ENCODE results near the gene IL22RA1.
A peak's percentile ranks its signal among the peaks of the same experiment; 100 is the strongest.

IL22RA1 gene, protein sequence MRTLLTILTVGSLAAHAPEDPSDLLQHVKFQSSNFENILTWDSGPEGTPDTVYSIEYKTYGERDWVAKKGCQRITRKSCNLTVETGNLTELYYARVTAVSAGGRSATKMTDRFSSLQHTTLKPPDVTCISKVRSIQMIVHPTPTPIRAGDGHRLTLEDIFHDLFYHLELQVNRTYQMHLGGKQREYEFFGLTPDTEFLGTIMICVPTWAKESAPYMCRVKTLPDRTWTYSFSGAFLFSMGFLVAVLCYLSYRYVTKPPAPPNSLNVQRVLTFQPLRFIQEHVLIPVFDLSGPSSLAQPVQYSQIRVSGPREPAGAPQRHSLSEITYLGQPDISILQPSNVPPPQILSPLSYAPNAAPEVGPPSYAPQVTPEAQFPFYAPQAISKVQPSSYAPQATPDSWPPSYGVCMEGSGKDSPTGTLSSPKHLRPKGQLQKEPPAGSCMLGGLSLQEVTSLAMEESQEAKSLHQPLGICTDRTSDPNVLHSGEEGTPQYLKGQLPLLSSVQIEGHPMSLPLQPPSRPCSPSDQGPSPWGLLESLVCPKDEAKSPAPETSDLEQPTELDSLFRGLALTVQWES

DNA sequence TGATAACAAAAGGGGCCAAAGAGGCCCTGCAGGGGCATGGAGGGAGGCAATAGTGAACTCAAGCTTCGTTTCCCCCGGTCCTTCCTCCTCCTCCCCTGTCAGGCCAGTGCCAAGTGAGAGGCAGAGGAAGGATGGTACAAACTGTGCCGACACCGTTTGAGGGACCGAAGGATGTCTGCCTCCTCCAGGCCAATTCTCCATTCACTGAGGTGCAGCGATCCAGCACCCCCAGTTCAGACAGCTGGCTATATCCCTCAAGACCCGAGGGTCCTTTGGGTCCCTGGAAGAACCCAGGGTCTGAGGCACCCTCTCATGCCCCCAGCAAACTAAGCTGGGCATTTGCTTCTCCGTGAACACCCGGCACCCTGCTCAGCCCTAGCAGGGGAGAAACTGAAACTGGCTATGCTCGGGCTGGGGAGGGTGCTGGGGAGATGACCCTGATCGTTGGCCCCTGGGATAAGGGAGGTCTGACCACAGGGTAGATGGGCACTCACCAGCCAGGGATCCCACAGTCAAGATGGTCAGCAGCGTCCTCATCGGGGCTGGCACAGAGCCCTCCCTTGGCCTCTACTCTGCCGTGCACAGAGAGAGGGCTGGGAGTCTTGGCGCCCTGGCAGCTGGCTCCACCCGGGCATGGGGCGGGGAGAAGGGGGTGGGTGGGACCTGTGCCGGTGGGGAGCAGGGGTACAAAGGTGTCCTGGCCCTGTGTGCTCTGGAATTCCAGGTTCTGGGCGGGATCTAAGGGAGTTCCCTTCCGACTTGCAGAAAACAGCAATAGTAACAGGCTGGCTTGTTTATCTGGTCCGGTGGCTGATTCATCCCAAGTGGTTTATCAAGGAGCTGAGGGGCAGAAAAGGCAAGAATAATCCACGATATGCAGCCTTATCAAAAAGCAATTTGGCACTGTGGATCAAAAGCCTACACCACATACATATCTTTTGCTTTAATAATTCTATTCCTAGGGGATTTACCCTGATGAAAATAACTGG, at the start of gene IL22RA1:
IL22RA1 (minus strand) TSS at position 595 of the 989 bp plus-strand sequence; CDS start at position 537, 58 bp downstream.
- no peak for DNase-seq (ENCODE audit: low read depth)

DNA sequence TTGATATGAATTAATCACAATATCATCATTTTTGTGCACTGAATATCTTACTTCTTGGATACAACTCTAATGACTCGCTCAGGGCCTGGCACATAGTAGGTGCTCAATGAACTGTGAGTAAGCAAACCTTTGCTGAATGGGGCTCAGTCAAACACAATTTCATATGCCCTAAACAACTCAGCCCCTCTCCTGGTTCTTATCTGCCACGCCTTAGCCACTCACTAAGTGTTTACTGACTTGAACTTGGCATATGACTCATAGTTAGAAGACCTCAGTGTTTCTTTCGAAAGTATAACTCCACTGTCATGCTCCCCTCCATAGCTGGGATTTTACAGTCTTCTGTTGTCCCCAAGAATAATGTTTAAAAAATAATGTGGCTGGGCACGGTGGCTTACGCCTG, 48.9 kb upstream of the IL22RA1 start:
- DNase-seq (ENCODE audit: low read depth), result no peak

DNA sequence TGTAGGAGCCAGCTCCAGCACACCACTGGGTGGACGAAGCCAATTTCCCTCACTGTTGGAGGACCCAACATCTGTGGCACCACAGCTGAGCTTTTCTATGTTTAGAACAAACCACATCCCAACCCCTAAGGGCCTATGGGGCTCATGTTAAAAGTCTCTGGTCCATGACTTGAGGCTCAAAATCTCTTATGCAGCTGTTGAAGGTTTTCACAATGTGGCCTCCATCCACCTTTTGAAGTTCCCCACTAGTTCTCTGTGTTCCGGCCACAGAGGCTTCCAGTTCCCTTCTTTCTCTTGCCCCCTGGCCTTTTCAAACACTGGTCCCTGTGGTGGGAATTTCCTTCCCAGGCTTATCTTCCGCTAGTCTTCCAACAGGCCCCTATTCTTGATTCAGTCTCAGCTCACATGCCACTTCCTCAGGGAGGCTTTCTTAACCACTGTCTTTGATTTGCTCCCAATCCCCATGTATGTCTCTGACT, 48.1 kb upstream of the IL22RA1 start:
- DNase-seq (ENCODE audit: low read depth), result no peak

DNA sequence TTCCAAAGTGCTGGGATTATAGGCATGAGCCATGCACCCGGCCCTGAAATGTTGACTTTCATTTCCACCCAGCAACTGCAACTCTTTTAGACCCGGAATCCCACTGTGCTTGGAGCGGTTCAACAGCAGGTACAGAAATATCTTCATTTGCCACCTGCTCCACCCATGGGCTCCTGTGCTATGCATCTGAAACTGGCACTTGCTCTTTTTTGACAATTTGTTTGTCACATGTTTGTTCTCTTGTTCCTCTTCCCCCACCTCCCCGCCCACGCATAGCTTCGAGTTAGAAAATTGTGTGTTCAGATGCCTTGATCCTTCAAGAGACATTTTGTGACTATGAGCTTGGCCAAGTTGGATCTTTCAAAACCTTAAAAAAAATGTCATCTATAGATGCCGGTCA, 46.6 kb upstream of the IL22RA1 start:
- peak; percentile 15 for DNase-seq (ENCODE audit: low read depth)

DNA sequence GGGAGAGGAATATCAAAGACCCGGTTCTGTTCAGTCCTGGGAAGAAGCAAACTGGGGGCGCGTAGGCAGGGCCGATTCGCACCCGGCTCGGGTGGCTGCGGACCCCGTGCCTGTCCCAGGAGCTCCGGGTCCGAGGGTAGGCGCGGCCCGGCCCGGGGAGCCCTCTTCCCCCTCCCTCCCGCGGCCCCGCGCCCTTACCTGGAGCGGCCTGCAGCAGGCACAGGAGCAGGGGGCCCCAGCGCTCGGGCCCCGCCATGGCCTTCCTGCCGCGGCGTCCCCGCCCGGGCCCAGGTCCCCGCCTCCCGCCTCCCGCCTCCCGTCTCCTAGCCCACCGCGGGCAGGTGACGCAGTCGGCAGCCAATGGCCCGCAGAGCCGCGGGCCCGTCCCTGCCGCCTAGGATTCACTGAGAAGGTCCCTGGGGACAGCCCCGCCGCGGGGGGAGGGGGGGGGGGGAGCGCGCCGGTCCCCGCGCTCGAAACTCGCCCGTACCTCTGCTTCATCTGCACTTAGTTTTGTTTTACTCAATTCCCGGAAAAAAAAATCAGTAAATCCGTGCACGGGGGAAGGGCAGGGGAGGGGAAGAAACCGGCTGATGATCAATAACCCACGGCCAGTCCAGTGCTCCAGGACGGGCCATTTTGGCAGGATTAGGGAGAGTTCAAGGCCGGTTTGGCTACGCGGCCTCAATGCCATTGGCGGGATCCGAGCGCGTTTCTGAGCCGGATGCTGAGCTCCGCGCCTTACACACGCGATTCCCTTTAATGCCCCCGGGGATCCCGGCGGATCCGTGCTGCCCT, 44.3 kb upstream of the IL22RA1 start, which contains the start of gene IFNLR1:
IFNLR1 (minus strand) TSS at position 297 of the 798 bp plus-strand sequence; CDS start at position 256, 41 bp downstream.
- DNase-seq (ENCODE audit: low read depth), result peak; percentile 64

DNA sequence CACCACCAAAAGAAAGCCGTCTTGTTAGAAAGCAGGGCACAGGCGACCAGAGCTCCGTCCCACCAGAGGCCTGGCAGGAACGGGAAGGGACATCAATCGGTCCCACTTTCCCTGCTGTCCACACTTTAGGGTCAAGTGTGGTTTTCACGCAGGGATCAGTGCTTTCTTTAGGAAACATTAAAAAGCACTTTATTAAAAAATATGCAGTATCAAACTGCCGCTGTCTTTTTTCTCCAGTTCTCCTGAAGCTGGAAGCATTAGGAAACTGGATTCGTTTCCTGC, 43.7 kb upstream of the IL22RA1 start:
- no peak for DNase-seq (ENCODE audit: low read depth)

DNA sequence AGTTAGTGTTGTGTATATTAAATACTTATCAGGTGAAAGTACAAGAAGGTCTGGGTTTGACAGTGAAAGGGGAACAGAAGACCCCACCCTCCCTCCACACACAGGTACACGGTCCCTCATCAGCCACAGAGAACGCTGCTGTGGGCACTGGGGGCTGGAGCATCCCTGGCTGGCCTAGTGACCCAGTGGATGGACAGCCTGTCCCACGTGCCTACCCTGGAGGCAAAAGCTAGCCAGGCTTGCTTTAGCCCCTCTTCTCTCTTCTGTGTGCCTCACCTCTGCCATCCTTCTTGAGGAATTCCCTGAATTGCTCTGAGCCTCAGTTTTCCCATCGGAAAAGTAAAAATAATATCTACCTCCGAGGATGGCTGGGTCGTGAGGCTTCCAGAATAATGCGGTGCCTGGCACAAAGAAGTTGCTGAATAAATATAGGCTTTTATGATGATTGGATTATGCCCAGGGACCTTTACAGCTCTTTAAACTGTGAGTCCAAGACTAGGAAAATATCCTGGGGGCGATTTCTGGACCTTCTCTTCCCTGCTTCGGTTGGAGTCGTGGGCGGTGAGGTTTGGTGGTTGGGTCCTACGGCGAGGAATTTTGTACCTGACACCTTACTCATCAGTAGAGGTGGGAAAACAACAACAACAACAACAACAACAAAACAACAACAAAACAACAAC, 43.2 kb upstream of the IL22RA1 start:
- no peak for DNase-seq (ENCODE audit: low read depth)

DNA sequence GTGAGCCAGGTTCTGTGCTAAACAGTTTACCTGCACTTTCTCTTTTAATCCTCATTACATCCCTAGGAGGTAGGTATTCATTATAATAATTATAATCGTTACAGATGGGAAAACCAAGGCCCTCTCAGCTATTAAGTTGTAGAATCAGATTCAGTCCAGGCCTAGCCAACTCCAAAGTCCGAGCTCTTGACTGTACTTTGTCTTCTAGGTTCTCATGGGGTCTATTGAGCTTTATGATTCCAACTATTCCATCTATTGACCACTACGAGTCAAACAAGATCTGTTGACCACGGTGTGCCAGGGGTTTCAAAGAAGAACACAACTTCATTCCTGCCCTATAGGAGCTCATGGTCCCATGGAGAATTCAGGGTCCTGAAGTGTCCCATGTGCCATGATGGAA, 42.1 kb upstream of the IL22RA1 start:
- no peak for DNase-seq (ENCODE audit: low read depth)

DNA sequence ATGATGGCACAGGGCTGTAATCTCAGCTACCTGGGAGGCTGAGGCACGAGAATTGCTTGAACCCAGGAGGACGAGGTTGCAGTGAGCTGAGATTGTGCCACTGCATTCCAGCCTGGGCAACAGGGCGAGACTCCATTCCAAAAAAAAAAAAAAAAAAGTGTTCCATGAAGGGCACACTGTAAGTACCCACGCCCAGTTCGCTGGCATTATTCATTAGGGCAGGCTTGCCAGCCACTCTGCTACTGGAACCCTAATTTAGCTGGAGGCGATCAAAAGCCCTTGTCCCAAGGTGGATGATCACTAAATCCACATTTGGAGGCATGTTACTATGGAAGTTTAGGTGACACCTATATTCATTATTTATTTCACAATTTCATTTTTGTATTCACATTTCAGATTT, 39.1 kb upstream of the IL22RA1 start:
- DNase-seq (ENCODE audit: low read depth), result no peak

DNA sequence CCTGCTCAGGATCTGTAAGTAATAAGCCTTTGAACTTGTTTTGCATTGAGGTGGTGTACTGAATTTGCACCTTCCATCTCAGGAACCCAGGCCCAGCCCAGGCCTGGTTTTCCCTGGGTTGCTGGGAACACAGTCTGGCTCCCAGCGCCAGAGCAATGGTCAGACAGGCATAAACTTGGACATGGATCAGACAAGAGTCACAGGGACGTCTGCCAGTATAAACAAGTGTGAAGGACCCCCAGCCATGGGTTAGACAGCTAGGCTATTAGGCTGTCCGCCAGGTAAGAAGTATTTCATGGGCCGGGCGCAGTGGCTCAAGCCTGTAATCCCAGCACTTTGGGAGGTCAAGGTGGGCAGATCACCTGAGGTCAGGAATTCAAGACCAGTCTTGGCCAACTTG, 38.7 kb upstream of the IL22RA1 start:
- DNase-seq (ENCODE audit: low read depth), result no peak

DNA sequence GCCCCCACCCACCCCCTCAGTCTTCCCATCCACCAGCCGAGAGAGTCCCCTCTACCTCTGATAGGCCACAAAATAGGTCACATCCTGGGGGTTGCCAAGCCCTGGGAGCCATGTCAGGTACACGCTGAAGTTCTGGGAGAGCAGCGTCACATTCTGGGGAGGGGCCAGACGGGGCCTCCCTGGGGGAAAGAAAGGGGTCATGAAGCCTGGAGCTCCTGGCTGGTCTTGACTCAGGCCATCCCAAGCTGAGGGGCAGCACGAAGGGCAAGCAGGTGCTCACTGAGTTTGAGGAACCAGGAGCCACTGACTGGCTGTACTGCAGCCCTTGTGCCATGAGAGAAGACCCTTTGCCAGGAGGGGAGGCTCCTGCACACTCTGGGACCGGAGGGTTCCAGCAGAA, 37.7 kb upstream of the IL22RA1 start:
- no peak for DNase-seq (ENCODE audit: low read depth)

DNA sequence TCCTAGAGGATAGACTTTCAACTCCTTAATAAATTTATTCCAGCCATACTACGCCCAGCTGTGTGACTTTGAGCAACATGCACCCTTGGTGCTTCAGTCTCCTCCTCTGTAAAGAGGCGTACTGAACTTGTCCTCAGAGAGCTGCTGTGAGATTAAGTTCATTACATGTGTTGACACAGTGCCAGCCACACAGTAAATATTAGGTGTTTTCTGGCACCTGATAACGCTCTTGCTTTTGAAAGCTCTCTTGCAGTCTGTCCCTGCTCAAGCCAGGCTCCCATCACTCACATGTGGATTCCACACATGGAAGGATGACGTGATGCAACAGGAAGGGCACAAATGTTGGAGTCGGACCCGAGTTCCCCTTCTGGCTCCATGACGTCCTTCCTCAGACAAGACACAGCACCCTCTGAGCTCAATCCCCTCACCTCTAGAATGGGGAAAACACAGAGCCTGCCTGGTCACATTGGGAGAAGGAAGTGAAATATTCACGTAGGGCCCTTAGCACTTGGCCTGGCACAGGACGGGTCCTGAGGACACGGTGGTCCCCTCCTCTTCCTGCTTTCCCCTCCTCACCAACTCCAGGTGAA, 36.4 kb upstream of the IL22RA1 start:
- DNase-seq (ENCODE audit: low read depth), result no peak

DNA sequence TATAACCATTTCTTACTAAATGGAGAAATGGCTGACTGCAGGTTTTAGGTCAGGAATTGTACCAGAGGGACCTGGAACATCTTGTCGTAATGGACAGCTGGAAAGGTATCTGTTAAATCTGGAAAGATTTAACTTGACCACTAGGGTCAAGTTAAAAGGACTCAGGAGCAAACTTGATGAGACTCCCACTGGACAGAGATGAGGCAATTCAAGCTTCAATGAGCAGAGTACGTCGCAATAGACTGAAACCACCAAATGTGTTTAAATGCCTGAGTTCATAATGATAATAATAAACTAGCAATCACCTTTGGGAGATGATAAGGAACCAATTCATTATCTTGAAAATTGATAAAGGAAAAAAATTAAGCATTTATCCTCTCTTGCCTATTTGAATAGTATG, 35.5 kb upstream of the IL22RA1 start:
- DNase-seq (ENCODE audit: low read depth), result no peak

DNA sequence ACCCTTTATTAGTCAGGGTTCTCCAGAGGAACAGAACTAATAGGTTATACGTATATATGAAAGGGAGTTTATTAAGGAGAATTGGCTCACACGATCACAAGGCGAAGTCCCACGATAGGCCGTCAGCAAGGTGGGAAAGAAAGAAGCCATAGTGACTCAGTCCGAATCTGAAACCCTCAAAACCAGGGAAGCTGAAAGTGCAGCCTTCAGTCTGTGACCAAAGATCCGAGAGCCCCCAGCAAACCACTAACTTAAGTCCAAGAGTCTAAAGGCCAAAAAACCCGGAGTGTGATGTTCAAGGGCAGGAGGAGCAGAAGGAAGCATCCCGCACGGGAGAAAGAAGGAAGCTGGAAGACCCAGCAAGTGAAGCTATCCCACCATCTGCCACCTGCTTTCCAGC, 34.2 kb upstream of the IL22RA1 start:
- DNase-seq (ENCODE audit: low read depth), result no peak

DNA sequence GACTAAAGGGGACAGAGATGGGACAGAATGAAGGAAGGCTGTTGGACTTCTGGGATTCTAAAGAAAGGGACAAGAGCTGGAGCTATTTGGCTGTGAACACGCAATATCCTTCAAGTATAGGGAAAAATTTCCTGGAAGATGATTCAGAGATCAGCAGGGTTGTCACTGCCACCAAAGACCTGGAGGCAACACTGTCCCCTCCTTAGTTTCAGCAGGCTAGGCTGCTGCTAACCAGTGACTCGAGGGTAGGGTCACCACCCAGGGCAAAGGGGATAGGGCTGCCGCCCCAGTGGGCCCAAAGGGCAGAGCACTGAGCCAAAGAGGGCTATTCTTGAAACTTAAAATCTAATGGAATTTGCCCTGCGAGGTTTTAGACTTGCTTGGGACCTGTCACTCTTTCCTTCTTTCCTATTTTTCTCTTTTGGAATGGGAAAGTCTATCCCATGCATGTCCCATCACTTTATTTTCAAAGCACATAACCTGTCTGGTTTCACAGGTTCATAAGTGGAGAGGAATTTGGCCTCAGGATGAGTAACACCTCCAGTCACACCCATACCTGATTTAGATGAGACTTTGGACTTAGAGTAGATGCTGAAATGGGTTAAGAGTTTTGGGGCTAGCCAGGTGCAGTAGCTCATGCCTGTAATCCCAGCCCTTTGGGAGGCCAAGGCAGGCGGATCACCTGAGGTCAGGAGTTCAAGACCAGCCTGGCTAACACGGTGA, 32.3 kb upstream of the IL22RA1 start:
- DNase-seq (ENCODE audit: low read depth), result no peak

DNA sequence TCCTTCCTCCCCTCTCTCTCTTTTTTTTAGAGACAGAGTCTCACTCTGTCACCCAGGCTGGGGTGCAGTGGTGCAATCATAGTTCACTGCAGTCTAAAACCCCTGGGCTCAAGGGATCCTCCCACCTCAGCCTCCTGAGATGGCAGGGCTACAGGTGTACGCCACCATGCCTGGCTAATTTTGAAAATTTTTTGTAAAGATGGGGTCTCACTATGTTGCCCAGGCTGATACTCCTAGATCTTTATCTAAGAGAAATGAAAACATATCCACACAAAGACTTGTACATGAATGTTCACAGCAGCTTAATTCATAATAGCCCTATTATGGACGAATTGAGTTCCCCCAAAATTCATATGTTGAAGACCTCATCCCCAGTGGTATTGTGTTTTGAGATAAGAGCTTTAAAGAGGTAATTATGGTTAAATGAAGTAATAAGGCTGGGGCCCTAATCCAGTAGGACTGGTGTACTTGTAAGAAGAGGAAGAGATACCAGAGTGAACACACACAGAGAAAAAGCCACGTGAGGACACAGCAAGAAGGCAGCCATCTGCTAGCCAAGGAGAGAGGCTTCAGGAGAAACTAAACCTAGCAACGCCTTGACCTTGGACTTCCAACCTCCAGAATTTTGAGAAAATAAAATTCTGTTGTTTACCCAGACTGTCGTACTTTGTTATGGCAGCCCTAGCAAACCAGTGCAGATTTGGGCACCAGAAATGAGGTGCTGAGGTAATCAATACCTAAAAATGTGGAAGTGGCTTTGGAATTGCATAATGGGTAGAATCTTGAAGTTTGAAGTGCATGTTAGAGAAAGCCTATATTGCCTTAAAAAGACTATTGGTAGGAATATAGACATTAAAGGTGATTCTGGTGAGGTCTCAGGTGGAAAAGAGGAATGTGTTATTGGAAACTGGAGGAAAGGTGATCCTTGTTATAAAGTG, 31.0 kb upstream of the IL22RA1 start:
- DNase-seq (ENCODE audit: low read depth), result no peak

DNA sequence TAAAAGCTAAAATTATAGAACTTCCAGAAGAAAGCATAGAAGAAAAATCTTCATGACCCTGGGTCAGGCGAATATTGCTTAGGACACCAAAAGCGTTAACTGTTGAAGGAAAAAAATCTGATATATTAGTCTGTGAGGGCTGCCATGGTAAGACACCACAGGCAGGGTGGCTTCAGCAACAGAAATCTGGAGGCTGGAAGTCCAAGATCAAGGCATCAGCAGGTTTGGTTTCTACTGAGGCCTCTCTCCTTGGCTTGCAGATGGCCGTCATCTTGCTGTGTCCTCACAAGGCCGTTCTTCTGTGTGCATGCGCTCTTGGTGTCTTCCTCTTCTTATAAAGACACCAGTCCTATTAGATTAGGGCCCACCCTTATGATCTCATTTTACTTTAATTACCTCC, 29.7 kb upstream of the IL22RA1 start:
- DNase-seq (ENCODE audit: low read depth), result no peak

DNA sequence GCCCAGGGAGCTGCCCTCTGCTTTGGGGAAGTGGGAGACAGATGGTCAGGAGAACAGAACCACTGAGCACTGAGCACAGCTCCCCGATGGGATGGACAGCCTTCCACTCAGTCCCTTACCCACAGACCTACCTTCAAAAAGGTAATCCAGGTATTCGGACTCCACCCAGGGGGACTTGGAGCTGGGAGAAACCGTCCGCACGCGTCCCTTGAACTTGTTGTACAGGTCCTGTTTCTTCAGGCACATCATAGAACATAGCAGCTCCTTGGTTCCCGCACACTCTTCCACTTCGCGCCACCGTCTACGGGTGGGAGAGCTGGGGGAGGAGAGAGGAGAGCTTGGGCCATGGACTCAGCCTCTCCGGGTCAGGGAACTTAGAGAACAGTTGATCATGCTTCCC, 26.3 kb upstream of the IL22RA1 start:
- no peak for DNase-seq (ENCODE audit: low read depth)

DNA sequence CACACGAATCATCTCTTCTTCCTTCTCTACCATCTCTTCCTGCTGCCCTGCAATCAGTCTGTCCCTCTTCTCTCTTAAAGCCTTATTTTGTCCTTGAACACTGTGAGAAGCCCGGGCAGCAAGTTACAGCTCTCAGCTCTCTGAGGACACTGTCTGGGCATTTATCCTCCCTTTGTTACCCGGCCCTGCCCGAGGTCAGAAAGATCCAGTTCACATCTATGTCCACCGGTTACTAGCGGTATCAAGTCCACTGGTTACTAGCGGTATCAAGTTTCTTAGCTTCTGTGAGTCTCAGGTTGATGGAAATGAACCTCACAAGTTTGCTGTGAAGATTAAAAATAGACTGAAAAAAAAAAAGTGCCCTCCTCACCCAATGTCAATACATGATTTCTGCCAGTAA, 25.3 kb upstream of the IL22RA1 start:
- no peak for DNase-seq (ENCODE audit: low read depth)
